ENCODE data around the gene CORO2A.
A peak's percentile ranks its signal among the peaks of the same experiment; 100 is the strongest.

Gene CORO2A

GRCh38 chr9:98218562-98219363, 26.3 kb upstream of the CORO2A start:
- no peak for DNase-seq

GRCh38 chr9:98217255-98217654, 24.8 kb upstream of the CORO2A start:
- no peak for DNase-seq

- no peak for DNase-seq
These were observed 24.0 kb upstream of the CORO2A start for GRCh38 chr9:98216391-98216790.

DNA sequence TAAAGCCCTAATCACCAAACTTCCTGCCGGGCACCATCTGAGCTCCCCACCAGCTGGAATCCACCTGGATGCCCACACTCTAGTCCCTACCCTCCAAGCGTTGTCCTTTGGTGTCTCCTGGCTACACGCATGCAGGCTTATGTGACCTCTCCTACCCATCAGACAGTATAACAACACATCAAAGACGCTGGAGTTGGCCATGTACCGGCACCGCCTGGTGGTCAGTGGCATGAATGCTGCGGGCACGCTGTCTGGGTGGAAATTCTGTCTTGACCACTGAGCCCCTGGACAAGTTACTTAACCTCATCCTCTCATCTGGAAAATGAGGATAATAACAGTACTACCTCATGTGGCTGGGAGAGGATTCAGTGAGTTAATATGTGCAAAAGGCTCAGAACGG, 23.4 kb upstream of the CORO2A start:
- peak in 1 of 2 experiments; percentile 28 for DNase-seq

- DNase-seq, result no peak
These were observed 22.8 kb upstream of the CORO2A start for GRCh38 chr9:98215271-98215670.

DNA sequence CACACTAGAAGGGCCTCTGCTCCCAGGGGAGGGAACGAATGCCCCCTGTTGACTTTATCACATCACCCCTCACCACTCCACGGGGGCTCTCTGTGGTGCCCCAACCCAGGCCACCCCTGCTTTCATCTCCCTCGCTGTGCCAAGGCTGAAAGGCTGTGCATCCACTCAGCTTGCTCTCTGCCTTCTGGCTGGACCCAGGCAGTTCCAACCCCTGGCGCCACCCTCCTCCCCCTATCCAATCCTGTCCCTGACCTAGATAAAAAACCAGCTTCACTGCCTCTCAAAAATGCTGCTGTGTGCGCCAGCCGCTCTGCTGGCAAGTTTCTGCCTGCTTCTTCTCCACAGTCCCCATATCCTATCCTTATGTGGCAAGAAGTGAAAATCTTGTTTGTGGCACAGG, 22.4 kb upstream of the CORO2A start:
- DNase-seq, result no peak

GRCh38 chr9:98211260-98211659, 18.8 kb upstream of the CORO2A start:
- no peak for DNase-seq

GRCh38 chr9:98210435-98210834, 18.0 kb upstream of the CORO2A start:
- DNase-seq, result no peak

GRCh38 chr9:98209530-98209929, 17.1 kb upstream of the CORO2A start:
- no peak for DNase-seq

DNA sequence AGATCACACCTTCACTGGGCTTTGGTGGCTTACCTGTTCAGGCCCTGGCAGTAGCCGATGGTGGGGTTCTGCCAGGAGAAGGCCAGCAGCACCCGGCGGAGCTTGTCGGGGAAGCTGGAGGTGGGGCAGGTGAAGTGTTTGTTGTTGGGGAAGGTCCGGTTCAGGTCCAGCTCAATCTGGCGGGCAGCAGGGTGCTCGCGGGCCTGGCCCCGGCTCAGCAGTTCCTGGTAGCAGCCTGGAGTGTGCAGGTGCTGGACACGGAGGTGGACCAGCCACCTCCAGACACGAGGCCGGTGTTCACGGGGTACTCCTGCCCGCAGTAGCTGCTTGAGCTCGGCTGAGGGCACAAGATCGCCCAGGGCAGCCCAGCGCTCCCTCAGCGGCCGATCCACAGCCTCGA, 16.2 kb upstream of the CORO2A start:
- DNase-seq, result no peak

DNA sequence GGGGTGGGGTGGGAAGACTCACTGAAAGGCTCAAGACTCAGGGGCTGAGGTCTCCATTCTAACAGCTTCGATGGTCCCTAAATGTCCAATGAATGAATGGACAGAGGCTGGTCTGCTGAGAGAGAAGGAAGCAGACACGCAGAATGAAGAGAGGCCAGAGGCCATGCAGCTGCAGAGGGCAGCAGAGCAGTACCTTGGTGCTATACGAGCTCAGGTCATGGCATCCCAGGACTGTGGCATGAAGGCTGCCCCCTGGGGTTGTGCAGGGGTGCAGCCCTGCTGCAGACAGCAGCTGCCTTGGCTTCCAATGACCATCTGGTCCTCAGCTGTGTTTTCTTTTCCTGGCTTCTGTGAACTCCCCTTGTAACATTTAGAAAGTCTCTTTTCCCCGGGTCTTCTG, 15.2 kb upstream of the CORO2A start:
- DNase-seq, result no peak

- no peak for DNase-seq
These were observed 14.3 kb upstream of the CORO2A start for GRCh38 chr9:98206754-98207153.

DNA sequence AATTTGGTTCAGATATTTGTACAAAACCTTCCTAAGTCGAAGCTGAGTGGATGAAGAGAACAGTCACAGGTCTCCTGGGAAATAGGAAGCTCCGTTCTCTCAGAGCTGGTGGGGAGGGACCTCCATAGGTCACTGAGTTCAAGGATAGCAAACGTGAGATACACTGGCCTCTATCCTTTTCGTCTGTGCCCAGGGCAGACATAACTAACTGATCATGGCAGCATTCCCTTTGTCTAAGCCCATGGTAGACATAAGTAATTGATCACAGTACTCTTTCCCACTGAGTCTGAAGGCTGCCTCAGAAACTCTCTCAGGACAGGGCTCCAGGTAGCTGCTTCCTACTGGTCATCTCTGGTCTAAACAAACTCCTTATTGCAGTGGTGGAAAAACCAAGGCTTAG, 12.3 kb upstream of the CORO2A start:
- DNase-seq, result no peak

GRCh38 chr9:98203153-98203552, 10.7 kb upstream of the CORO2A start:
- DNase-seq, result no peak

- DNase-seq, result no peak
These were observed 9.8 kb upstream of the CORO2A start for GRCh38 chr9:98202252-98202651.

GRCh38 chr9:98201749-98202148, 9.3 kb upstream of the CORO2A start:
- DNase-seq, result no peak

DNA sequence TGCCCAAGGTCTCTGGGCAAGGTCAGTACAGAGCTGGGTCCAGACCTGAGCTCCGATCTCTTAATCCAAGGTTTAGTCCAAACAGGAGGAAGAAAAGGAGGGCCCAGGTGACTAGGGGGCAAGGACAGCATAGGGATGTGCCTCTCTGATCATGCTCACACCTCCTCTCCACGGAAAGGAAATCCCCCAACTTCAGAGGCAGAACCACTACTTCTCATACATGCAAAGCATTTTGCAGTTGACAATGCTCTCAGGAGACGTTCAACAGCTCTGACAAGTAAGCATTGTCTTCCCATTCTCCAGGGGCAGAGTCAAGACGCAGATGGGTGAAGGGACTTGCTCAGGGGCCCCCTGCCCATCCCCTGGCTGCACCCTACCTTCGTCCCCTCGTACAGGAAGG, 8.7 kb upstream of the CORO2A start:
- no peak for DNase-seq

- DNase-seq, result no peak
These were observed 7.1 kb upstream of the CORO2A start for GRCh38 chr9:98199388-98200033.

GRCh38 chr9:98195671-98196070, 3.2 kb upstream of the CORO2A start:
- no peak for DNase-seq

- DNase-seq, result no peak
These were observed 1.0 kb upstream of the CORO2A start for GRCh38 chr9:98193336-98193944.

DNA sequence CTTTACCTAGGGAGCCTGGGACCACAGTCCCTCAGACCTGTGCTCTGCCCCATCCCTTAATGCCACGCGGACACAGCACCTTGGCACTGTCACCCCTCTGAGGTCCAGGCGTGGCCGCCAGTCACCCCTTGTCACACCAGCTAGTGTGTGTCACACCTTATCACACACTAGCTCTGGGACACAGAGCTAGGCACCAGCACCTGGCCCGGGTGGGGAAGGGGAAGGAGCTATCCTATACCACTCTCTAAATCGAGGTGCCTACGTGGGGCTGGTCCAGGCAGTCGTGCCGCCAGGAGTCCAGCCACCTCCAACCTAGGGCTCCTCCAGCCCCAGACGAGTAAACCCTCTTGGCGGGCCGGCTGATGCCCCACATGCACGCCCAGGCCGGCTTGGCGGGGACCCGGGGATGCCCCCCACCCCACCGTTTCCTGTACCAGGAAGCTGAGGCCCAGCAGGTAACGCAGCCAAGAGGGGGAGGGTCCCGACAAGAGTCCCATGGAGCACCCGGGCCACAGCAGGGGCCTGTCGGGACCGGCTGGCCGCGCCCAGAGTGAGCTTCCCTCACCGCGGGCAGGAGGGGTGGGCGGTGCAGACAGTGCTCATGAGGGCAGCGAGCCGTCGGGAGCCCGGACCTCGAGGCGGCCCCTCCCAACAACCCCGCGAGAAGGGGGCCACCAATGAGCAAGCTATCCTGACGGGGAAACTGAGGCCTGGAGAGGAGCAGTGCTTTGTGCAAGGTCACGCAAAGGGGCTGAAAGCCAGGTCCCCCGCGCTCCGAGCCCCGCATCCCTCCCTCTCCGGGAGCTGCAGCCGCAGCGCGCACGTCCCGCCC, 550 bp downstream of the CORO2A start:
- peak; percentile 15 to 63 for DNase-seq

DNA sequence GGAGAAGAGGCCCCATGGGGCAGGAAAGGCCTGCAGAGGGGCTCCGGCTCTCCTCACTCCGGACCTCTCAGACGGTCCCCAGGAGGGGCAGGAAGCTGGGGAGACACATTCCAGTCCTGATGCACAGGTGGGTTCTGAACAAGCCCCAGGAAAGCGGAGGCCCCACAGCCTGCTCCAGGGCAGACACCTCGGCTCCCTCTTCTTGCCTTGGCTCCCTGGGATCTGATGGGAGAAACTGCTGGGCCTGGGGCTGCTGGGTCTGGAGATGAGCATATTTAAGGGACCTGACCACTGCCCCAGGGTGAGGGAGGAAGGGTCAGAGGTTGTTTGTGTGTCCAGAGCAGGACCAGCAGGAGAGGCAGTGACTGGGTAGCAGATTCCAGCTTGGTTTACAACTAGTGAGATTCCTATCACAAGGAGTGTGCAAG, 1.2 kb downstream of the CORO2A start:
- DNase-seq, result no peak

DNA sequence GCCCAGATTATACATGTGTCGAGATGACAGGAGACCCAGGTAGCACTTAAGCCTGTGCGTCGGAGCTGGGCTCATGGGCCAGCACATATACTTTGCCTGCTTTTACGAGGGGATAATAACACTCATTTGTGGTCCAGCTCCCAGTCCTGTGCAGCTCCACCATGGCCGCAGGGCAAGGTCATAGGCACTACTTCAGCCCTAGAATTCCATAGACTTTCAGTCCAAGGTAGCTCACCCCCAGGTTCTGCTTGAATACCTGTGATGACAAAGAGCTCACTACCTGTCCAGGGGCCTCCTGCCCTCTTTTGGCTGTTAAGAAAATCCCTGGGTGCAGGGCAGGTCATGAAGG, 1.7 kb downstream of the CORO2A start:
- DNase-seq, result no peak

Data from NCI-H526 (cell line).